Gastroesophageal sphincter (tissue), 3 donors: ENCODE measurements around the gene SHTN1.

Experiments
- POLR2A ChIP-seq, 2 donors: fragments of 450-650 bp; IDR thresholded peaks; one replicate each; pipeline ENCODE4 v1.6.1; 2017; ENCODE audit warnings: antibody characterized with exemption in 2 of 2, mild to moderate bottlenecking in 2 of 2, moderate library complexity in 1 of 2
- TF ChIP-seq, protein P1 (sequence below), 4 experiments: fragments of 200-600 bp in 2 of 4; fragments of 450-650 bp in 2 of 4; sonication (generic) in 1 of 4; IDR thresholded peaks; one replicate each; pipeline ENCODE4 v1.5.1; 2017 to 2019; ENCODE audit warnings: antibody characterized with exemption in 4 of 4, mild to moderate bottlenecking in 2 of 4, moderate library complexity in 2 of 4

DNA sequence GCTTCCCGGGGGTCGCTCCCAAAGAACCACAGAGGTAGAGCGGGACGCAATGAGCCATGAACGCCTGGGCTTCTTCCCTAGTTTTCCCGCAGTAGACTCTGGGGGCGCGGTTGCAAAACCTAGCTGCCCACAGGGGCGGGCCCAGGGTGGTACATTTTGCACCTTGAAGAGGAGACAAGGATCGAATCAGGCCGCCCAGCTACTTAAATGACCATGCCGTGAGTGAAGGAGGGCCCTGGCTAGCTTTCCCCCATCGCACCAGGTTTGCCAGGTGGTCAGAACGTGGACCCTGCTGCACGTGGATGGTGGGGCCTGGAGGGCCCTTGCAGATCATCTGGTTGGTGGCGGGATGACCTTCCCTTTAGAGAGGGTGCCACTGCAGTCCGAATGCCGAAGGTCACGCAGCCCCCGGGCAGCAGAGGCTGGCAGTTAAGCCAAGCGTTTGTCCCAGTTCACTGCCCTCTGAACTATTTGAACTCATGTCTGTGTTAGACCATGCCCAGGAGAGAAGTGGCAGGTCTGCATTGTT lies 604 bp upstream of the SHTN1 start:
- TF ChIP-seq, protein P1, sequence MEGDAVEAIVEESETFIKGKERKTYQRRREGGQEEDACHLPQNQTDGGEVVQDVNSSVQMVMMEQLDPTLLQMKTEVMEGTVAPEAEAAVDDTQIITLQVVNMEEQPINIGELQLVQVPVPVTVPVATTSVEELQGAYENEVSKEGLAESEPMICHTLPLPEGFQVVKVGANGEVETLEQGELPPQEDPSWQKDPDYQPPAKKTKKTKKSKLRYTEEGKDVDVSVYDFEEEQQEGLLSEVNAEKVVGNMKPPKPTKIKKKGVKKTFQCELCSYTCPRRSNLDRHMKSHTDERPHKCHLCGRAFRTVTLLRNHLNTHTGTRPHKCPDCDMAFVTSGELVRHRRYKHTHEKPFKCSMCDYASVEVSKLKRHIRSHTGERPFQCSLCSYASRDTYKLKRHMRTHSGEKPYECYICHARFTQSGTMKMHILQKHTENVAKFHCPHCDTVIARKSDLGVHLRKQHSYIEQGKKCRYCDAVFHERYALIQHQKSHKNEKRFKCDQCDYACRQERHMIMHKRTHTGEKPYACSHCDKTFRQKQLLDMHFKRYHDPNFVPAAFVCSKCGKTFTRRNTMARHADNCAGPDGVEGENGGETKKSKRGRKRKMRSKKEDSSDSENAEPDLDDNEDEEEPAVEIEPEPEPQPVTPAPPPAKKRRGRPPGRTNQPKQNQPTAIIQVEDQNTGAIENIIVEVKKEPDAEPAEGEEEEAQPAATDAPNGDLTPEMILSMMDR (IDR thresholded peaks at IDR 0.05), result no peak
- TF ChIP-seq POLR2A (IDR thresholded peaks at IDR 0.05), result no peak
